Ishikawa (cell line): ENCODE measurements around the gene SDHAF1.

Source experiments
- CEBPB ChIP-seq: IDR thresholded peaks from 2 replicates; pipeline ENCODE4 v1.6.1; 2012
- CREB1 ChIP-seq: IDR thresholded peaks from 2 replicates; pipeline ENCODE4 v1.6.1; 2012; ENCODE audit warnings: low read depth
- EGR1 ChIP-seq: IDR thresholded peaks from 2 replicates; pipeline ENCODE4 v1.6.1; 2012
- EP300 ChIP-seq: IDR thresholded peaks from 2 replicates; pipeline ENCODE4 v1.6.1; 2012; ENCODE audit warnings: borderline replicate concordance
- FOXM1 ChIP-seq: IDR thresholded peaks from 2 replicates; pipeline ENCODE4 v1.6.1; 2012; ENCODE audit warnings: low read depth, borderline replicate concordance
- MAX ChIP-seq: IDR thresholded peaks from 2 replicates; pipeline ENCODE4 v1.6.1; 2012
- NFIC ChIP-seq: IDR thresholded peaks from 2 replicates; pipeline ENCODE4 v1.6.1; 2012
- RAD21 ChIP-seq: IDR thresholded peaks from 2 replicates; pipeline ENCODE4 v1.6.1; 2012; ENCODE audit warnings: low read depth
- REST ChIP-seq: IDR thresholded peaks from 2 replicates; pipeline ENCODE4 v1.6.1; 2012; ENCODE audit warnings: low read depth, mild to moderate bottlenecking
- TAF1 ChIP-seq: IDR thresholded peaks from 2 replicates; pipeline ENCODE4 v1.6.1; 2012; ENCODE audit warnings: low read depth, mild to moderate bottlenecking
- TCF12 ChIP-seq: IDR thresholded peaks from 2 replicates; pipeline ENCODE4 v1.6.1; 2012; ENCODE audit warnings: low read depth
- TEAD4 ChIP-seq: IDR thresholded peaks from 2 replicates; pipeline ENCODE4 v1.6.1; 2012
- YY1 ChIP-seq: IDR thresholded peaks from 2 replicates; pipeline ENCODE4 v1.6.1; 2012; ENCODE audit warnings: low read depth
- ZBTB7A ChIP-seq: IDR thresholded peaks from 2 replicates; pipeline ENCODE4 v1.6.1; 2012; ENCODE audit warnings: low read depth
- TF ChIP-seq, protein P1 (sequence below): IDR thresholded peaks from 2 replicates; pipeline ENCODE4 v1.6.1; 2012

Gene SDHAF1

DNA sequence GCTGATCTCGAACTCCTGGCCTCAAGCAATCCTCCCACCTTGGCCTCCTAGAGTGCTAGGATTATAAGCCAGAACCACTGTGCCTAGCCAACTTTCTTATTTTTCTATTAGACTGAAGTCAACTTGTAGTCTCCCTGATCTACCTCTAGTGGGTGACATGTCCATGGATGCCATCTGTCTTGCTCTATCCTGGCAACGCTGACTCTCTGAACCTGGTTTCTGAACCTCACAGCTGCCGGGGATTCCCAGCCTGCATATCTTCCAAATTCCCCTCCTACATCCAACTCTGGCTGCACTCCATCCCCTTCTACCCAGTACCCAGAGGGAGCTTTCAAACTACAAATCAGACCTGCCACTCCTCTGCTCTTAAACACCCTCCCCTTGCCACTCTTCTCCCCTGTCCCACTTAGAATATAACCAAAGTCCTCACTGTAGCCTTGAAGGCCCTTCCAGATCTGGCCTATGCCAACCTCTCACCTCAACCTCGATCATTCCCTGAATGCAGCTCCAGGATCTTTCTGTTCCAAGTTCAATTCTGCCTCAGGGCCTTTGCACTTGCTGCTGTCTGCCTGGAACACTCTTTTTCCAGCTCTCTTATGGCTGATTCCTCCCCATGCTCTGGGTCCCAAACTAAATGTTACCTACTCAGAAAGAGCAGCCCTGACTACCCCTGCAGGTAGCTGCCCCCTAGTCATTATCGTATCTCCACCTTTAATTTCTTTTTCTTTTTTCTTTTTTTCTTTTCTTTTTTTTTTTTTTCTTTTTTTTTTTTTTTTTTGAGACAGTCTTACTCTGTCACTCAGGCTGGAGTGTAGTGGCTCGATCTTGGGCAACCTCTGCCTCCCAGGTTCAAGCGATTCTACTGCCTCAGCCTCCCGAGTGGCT is 35.5 kb downstream of the SDHAF1 start:
- TF ChIP-seq MAX (no peak), EP300 (no peak), RAD21 (no peak)
- TF ChIP-seq, protein P1, sequence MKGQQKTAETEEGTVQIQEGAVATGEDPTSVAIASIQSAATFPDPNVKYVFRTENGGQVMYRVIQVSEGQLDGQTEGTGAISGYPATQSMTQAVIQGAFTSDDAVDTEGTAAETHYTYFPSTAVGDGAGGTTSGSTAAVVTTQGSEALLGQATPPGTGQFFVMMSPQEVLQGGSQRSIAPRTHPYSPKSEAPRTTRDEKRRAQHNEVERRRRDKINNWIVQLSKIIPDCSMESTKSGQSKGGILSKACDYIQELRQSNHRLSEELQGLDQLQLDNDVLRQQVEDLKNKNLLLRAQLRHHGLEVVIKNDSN: no peak

DNA sequence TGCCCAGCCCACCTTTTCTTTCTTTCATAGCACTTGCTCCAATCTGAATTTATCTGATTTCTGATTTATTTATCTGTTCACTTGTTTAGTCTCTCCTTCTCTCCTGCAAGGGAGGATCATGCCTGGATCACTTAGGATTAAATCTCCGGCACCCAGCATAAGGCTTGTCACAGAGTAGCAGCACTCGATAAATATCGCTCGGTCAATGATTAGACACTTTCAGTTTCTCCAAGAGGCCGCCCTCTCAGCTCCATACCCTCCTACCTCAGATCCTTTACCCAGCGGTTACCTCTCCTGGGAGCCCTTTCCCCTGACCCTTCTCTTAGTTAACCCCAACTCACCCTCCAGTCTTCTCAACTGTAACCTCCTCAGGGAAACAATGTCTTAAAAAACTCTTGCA is 36.3 kb downstream of the SDHAF1 start:
- TF ChIP-seq, protein P1: no peak
- TF ChIP-seq FOXM1 (no peak), EGR1 (no peak), TEAD4 (no peak), REST (no peak), TCF12 (no peak), ZBTB7A (no peak), EP300 (no peak), CEBPB (no peak), NFIC (no peak), MAX (no peak), RAD21 (no peak), TAF1 (no peak)

GRCh38 chr19:36032251-36033104 is 37.5 kb downstream of the SDHAF1 start, which contains the start of gene CLIP3:
Gene CLIP3, minus strand, starts transcription at chr19:36032873. Its CDS starts 516 bp downstream, at chr19:36032357.
- TF ChIP-seq CEBPB (no peak), EGR1 (no peak), ZBTB7A (no peak; the same call in 1 of the 2 replicates), TAF1 (no peak), YY1 (no peak), EP300 (no peak), TEAD4 (no peak), RAD21 (no peak), TCF12 (no peak), MAX (no peak), FOXM1 (no peak), REST (no peak), NFIC (no peak), CREB1 (no peak)
- TF ChIP-seq, protein P1: no peak

DNA sequence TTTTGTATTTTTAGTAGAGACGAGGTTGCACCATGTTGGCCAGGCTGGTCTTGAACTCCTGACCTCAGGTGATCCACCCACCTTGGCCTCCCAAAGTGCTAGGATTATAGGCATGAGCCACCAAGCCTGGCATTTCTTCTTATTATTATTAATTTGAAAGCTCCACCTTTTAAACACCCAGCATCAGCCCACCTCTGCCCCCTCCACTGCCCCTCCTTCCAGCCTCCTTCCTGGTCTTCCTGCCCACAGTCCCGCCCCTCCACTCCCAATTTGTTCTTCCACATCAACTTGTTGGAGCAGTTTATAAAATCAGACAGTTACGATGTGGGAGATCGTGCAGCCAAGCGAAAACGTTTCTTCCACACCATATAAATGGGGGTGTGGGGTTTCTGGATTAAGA is 45.5 kb downstream of the SDHAF1 start:
- no peak for TF ChIP-seq TCF12
- TF ChIP-seq ZBTB7A: no peak
- TF ChIP-seq CEBPB: no peak
- no peak for TF ChIP-seq CREB1
- TF ChIP-seq FOXM1: no peak
- TF ChIP-seq NFIC: no peak
- no peak for TF ChIP-seq EGR1
- TF ChIP-seq MAX: no peak
- no peak for TF ChIP-seq RAD21
- TF ChIP-seq TEAD4: no peak
- no peak for TF ChIP-seq TAF1
- no peak for TF ChIP-seq EP300
- TF ChIP-seq, protein P1: no peak
